HG03039 (cell line): ENCODE results near the gene MYO1F.
"Not testable (repeated sequence)": the region's sequence is repeated elsewhere in the genome, so short reads cannot be mapped to it uniquely, and the experiment has no call there.

ENCODE experiments used
- ATAC-seq: cut with Tn5 transposase; IDR thresholded peaks from one replicate; pipeline ENCODE4 v1.9.1; 2021; ENCODE audit warnings: mild to moderate bottlenecking, moderate library complexity; ENCODE audit not compliant: unreplicated experiment

MYO1F gene

DNA sequence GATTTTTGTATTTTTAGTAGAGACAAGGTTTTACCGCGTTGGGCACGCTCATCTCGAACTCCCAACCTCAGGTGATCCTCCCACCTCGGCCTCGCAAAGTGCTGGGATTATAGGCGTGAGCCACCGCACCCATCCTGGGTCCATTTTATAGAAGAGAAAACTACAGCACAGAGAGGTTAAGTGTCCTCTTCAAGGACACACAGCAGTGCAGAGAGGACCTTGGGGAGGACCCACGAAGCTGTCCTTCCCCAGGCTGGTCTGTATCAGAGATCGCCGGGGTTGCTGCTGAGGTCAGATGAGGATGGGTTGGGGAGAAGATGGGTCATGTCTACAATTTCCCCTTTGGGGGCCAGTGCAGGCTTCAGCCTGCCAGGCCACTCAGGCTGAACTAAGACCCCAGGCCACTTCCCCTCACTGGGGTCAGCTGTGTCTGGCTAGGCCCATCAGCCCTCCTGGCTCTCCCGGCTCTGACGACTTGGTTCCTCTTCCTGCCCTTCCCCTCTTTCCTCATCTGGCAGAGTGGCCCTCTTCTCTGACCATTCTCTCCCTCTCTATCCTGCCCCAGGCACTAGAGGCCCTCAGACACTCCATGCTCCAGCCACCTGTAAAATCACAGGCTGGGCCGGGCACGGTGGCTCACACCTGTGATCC is 9.6 kb downstream of the MYO1F start:
- ATAC-seq, result no peak

DNA sequence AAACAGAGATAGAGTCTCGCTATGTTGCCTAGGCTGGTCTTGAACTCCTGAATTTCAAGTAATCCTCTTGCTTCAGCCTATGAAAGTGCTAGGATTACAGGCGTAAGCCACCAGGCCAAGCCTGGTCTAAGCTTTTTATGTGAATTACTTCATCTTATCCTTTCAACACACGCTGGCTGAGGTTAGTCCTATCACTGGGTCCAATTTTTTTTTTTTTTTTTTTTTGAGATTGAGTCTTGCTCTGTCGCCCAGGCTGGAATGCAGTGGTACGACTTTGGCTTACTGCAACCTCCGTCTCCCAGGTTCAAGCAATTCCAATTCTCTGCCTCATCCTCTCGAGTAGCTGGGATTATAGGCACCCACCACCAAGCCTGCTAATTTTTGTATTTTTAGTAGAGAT is 10.4 kb downstream of the MYO1F start:
- ATAC-seq, result no peak

DNA sequence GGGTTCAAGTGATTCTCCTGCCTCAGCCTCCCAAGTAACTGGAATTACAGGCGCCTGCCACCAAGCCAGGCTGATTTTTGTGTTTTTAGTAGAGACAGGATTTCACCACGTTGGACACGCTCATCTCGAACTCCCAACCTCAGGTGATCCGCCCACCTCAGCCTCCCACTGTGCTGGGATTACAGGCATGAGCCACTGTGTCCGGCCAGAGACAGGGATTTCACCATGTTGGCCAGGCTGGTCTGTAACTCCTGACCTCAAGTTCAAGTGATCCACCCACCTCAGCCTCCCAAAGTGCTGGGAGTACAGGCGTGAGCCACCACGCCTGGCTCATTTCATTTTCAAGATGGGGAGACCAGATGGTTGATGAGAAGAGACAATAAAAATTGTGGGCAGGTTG is 12.4 kb downstream of the MYO1F start:
- not testable (repeated sequence) for ATAC-seq

DNA sequence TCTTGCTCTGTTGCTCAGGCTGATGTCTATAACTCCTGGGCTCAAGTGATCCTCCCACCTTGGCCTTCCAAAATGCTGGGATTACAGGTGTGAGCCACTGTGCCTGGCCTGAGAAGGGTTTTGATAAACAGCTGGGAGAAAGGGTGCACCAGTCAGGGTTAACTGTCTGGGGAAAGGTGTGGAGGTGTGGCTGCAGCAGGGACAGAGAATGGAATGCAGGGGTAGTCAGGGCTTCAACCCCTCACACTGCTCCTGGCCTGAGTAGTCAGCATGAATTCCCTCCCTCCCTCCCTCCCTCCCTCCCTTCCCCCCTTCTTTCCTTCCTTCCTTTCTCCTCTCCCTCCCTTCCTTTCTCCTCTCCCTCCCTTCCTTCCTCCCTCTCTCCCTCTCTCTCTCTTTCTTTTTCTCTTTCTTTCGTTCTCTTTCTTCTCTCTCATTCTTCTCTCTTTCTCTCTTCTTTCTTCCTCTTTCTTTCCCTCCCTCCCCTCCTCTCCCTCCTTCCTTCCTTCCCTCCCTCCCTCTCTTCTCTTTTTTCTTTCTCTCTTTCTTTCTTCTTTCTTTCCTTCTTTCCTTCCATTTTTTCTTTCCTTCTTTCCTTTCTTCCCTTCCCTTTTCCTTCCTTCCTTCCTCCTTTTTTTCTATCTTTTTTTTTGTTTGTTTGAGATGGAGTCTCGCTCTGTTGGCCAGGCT is 16.0 kb downstream of the MYO1F start:
- ATAC-seq, result no peak

DNA sequence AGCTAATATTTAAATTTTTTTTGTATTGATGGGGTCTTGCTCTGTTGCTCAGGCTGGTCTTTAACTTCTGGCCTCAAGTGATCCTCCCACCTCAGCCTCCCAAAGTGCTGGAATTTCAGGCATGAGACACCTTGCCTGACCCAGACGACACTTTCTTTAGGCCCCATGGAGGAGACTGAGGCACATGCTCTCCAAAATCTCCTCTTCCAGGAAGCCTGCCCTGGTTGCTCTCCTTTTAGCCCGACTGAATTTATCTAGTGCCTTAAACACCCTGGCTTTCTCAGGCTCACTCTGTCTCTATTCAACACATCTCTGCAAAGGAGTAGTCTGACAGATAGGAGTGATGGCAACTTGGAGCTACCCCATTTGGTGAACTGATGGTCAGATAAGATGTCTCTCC is 18.9 kb downstream of the MYO1F start:
- ATAC-seq, result no peak

- ATAC-seq, result no peak
Measured at GRCh38 chr19:8557642-8558238, 19.5 kb downstream of the MYO1F start.

GRCh38 chr19:8553729-8554128 is 23.5 kb downstream of the MYO1F start:
- not testable (repeated sequence) for ATAC-seq

GRCh38 chr19:8552810-8553209 is 24.4 kb downstream of the MYO1F start:
- no peak for ATAC-seq

- no peak for ATAC-seq
Measured at GRCh38 chr19:8550070-8550469, 27.2 kb downstream of the MYO1F start.

DNA sequence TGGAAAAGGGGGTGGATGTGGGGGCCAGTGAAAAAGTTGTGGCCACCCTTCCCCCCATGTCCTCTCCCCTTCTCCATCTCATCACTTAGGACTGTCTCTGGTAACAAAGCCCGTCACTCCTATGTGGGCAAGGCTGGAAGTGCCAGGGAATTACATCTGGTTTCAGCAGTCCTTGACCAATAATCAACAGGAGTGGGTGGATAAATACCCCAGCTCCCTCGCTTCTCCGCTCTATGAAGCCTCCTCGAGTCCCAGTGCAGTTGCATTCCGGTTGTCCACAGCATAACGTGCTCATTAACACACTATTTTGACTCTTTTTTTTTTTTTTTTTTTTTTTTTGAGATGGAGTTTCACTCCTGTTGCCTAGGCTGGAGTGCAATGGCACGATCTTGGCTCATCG is 31.5 kb downstream of the MYO1F start:
- no peak for ATAC-seq

- ATAC-seq, result no peak
Measured at GRCh38 chr19:8544168-8544567, 33.1 kb downstream of the MYO1F start.

- ATAC-seq, result no peak
Measured at GRCh38 chr19:8539621-8540149, 37.6 kb downstream of the MYO1F start.

GRCh38 chr19:8537099-8537498 is 40.1 kb downstream of the MYO1F start:
- no peak for ATAC-seq

DNA sequence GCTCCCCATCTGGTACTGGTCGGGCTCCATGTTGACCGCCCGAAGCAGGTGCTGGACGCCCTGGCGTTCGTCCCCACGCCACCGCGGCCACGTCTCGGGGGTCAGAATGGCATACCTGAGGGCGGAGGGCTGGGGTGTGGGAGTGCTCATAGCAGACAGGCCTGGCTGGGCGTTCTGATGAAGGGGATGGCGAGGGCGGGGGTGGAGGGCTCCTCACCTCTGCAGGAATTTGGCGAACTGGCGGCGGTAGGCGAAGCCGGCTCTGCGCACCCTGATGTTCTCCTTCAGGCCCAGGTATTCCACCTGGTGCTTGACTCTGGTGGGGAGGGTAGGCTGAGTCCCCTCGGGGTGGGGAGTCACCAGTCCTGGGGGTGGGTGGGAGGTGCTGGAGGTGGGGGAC is 41.0 kb downstream of the MYO1F start:
- ATAC-seq, result no peak

GRCh38 chr19:8532225-8532624 is 45.0 kb downstream of the MYO1F start:
- no peak for ATAC-seq

DNA sequence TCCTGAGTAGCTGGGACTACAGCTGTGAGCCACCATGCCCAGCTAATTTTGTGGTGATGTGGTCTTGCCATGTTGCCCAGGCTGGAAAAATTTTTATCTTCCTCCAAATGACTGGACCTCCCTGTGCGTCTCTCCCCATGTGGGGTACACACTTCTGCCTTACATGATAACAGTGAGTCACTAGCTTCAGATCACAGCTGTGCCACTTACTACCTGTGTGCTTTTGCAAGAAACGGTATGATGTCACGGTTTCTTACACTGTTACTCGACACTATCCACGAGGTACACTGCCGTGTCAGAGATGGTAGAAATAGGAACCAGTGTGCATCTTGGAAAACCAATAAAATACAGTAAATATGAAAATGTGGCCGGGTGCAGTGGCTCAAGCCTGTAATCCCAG is 45.8 kb downstream of the MYO1F start:
- ATAC-seq, result no peak

DNA sequence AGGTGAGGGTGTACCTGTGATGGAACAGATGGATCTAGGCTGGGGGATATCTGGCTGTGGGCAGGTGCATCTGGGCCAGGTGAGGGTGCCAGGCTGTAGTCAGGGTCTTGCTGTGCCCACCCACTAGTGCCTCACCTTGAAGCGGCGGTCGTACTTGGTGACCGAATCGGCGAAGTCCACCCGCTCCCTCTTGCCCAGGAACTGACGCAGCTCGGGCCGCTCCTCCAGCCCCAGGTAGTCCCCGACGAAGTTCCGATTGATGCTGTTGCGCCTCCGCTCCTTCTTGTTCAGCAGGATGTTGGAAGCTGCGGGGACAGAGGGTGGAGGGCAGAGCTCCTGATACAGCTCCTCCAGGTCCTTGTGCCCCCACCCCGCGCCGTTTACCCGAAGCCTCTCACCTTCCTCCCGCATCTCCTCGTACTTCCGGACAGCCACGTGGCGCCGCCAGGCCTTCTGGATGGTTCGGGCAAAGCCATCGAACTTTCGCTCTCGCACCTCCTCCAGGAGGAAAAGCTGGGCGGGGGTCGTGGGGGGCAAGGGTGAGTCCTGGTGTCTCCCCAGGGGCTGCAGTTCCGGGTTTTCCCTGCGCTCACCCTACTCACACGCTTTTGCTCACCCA is 47.1 kb downstream of the MYO1F start:
- ATAC-seq, result no peak

GRCh38 chr19:8529369-8530006 is 47.8 kb downstream of the MYO1F start:
- ATAC-seq, result no peak

- ATAC-seq, result no peak
Measured at GRCh38 chr19:8528500-8528899, 48.7 kb downstream of the MYO1F start.

- no peak for ATAC-seq
Measured at GRCh38 chr19:8526345-8527091, 50.7 kb downstream of the MYO1F start.

DNA sequence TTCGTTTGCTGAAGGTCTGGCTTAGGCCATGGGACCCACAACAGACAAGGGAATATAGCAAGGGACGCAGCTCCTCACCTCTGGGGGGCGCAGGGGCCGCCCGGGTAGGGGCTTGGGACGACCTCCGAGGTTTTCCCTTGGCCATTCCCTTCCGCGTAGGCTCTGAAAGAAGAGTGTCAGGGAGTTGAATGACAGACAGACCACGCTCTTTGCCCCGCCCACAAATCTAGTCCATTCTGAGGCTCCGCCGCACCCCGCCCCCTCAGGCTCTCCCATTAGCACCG is 51.9 kb downstream of the MYO1F start:
- ATAC-seq, result no peak
